ENCODE results near the gene AKAP14. TPM values are rescaled to one million over a fixed set of nuclear protein-coding genes. Genes with fewer than 3 reads are reported as not detected.
"Not testable (repeated sequence)": the region's sequence is repeated elsewhere in the genome, so short reads cannot be mapped to it uniquely, and the experiment has no call there.

The AKAP14 gene
- total RNA-seq, 1 donor from 2014 or later: not detected

DNA sequence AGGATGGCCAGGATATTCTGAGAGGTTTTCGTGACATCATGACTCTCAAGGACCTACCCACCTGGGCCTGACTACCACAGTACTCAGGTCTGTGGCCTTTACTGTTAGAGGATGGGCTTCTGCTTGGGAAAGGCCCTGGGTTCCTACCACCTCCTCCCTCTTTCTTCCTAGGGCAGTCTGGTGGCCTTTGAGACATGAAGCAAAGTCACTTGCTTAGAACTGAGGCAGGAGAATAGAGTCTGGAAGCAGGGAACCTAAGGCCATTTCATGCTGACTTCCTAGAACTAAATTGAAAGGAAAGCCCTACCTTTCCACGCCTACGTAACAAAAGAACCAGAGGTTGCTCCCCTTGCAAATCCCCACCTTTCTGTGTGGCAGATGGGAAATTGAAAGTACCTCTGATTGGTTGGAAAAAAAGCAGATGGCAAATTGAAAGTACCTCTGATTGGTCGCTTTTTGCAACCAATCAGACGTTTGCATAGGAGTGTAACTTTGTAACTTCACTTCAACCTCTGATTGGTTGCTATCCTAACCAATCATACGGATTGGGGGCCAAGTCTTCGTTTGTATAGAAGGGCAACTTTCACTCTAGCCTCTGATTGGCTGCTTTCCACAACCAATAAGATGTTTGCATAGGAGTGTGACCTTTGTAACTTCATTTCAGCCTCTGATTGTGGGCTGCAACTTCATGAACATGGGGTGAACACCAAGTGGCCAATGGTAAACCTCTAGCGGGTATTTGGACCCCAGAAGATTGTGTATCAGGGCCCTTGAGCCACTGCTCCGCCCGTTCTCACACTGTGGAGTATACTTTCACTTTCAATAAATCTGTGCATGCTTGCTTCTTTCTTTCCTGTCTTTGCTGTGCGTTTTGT is 9.9 kb upstream of the AKAP14 start:
- DNase-seq (ENCODE audit: extremely low spot score, unreplicated experiment): no peak
- Mint-ChIP-seq H3K27ac (ENCODE audit: unreplicated experiment) (no peak overlapping the region), H3K9me3 (ENCODE audit: unreplicated experiment) (peaks cover 3% of the 10 kb centered on the region), H3K4me1 (ENCODE audit: unreplicated experiment) (peaks cover 2% of the 10 kb centered on the region), H3K36me3 (ENCODE audit: unreplicated experiment) (no peaks in the 10 kb centered on the region), H3K27me3 (ENCODE audit: unreplicated experiment) (no peaks in the 10 kb centered on the region), H3K4me3 (ENCODE audit: unreplicated experiment) (no peak overlapping the region)
- TF ChIP-seq, protein P1, sequence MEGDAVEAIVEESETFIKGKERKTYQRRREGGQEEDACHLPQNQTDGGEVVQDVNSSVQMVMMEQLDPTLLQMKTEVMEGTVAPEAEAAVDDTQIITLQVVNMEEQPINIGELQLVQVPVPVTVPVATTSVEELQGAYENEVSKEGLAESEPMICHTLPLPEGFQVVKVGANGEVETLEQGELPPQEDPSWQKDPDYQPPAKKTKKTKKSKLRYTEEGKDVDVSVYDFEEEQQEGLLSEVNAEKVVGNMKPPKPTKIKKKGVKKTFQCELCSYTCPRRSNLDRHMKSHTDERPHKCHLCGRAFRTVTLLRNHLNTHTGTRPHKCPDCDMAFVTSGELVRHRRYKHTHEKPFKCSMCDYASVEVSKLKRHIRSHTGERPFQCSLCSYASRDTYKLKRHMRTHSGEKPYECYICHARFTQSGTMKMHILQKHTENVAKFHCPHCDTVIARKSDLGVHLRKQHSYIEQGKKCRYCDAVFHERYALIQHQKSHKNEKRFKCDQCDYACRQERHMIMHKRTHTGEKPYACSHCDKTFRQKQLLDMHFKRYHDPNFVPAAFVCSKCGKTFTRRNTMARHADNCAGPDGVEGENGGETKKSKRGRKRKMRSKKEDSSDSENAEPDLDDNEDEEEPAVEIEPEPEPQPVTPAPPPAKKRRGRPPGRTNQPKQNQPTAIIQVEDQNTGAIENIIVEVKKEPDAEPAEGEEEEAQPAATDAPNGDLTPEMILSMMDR (IDR thresholded peaks at IDR 0.05): no peak

DNA sequence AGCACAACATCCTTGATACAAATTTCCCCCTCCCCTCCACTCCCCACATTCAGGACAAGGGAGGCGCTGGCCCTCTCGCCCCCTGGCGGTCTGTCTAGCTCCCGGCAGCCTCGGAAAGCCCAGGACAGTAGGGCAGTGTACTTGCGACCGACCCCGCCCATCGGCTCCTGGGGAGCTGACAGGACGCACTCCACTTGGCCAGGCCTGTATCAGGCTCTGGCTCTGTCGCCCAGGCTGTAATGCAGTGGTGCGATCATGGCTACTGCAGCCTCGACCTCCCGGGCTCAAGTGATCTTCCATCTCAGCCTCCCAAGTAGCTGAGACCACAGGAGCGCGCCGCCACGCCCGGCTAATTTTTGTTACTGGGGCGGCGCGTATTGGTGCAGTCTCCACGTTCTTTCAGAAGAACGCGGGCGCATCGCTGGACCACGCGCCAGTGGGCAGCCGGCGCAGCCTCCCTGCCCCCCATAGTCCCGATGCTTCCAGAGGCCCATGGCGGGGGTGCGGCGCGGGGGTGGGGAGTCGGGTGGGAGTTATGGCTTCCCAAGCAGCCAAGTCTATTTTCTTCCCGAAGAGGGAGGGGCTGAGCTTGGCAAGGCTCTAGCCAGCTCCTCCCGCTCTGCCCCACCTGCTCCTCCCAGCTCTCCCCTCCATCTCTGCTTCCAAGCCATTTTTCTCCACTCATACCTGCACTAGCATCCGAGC is 7.8 kb upstream of the AKAP14 start:
- peaks cover 2% of the 10 kb centered on the region for H3K4me1 Mint-ChIP-seq (ENCODE audit: unreplicated experiment)
- H3K27ac Mint-ChIP-seq (ENCODE audit: unreplicated experiment): no peak overlapping the region
- TF ChIP-seq, protein P1 (IDR thresholded peaks at IDR 0.05): peak; percentile 60
- H3K4me3 Mint-ChIP-seq (ENCODE audit: unreplicated experiment): peak overlapping the region; percentile 62
- no peaks in the 10 kb centered on the region for H3K36me3 Mint-ChIP-seq (ENCODE audit: unreplicated experiment)
- no peaks in the 10 kb centered on the region for H3K27me3 Mint-ChIP-seq (ENCODE audit: unreplicated experiment)
- peak; percentile 89 for DNase-seq (ENCODE audit: extremely low spot score, unreplicated experiment)
- peaks cover 3% of the 10 kb centered on the region for H3K9me3 Mint-ChIP-seq (ENCODE audit: unreplicated experiment)

- not testable (repeated sequence) for H3K36me3 Mint-ChIP-seq (ENCODE audit: unreplicated experiment); H3K27ac Mint-ChIP-seq (ENCODE audit: unreplicated experiment); H3K9me3 Mint-ChIP-seq (ENCODE audit: unreplicated experiment); H3K4me3 Mint-ChIP-seq (ENCODE audit: unreplicated experiment); H3K4me1 Mint-ChIP-seq (ENCODE audit: unreplicated experiment); DNase-seq (ENCODE audit: extremely low spot score, unreplicated experiment); H3K27me3 Mint-ChIP-seq (ENCODE audit: unreplicated experiment)
Observed at GRCh38 chrX:119890626-119891025, 5.1 kb upstream of the AKAP14 start.

DNA sequence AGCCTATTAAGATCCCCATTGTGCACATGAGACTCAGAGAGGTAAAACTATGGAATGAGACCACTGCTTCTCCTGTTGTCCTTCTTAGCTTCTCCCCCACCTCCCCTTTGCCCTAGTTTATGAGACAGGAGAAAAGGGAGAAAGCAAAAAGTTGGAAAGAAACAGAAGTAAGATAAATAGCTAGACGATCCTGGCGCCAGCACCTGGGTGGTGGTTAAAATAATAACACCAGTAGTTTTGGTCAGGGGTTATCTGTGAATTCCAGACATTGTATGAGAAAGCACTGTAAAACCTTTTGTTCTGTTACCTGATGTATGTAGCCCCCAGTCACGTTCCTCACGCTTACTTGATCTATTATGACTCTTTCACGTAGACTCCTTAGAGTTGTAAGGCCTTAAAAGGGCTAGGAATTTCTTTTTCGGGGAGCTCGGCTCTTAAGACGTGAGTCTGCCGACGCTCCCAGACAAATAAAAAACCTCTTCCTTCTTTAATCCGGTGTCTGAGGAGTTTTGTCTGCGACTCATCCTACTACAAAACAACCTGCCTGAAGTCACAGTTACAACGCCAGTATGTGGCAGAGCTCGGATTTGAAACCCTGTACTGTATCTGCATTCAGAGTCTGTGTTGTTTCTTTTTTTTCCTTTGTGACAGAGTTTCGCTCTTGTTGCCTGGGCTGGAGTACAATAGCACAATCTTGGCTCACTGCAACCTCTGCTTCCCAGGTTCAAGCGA is 3.6 kb upstream of the AKAP14 start:
- H3K9me3 Mint-ChIP-seq (ENCODE audit: unreplicated experiment); H3K27ac Mint-ChIP-seq (ENCODE audit: unreplicated experiment); H3K4me3 Mint-ChIP-seq (ENCODE audit: unreplicated experiment); H3K27me3 Mint-ChIP-seq (ENCODE audit: unreplicated experiment); H3K4me1 Mint-ChIP-seq (ENCODE audit: unreplicated experiment); H3K36me3 Mint-ChIP-seq (ENCODE audit: unreplicated experiment); DNase-seq (ENCODE audit: extremely low spot score, unreplicated experiment): not testable (repeated sequence)

- no peak overlapping the region for H3K27ac Mint-ChIP-seq (ENCODE audit: unreplicated experiment)
- no peak overlapping the region for H3K4me3 Mint-ChIP-seq (ENCODE audit: unreplicated experiment)
- TF ChIP-seq, protein P1 (IDR thresholded peaks at IDR 0.05): no peak
- H3K36me3 Mint-ChIP-seq (ENCODE audit: unreplicated experiment): no peaks in the 10 kb centered on the region
- DNase-seq (ENCODE audit: extremely low spot score, unreplicated experiment): no peak
- H3K27me3 Mint-ChIP-seq (ENCODE audit: unreplicated experiment): no peaks in the 10 kb centered on the region
- H3K4me1 Mint-ChIP-seq (ENCODE audit: unreplicated experiment): no peaks in the 10 kb centered on the region
- H3K9me3 Mint-ChIP-seq (ENCODE audit: unreplicated experiment): no peaks in the 10 kb centered on the region
Observed at GRCh38 chrX:119899125-119899524, 3.4 kb downstream of the AKAP14 start.

Measured in osteocyte (in vitro differentiated cells).